Gastroesophageal sphincter (tissue), 3 donors: ENCODE results near the gene THEM4.

Experiments used
- CTCF ChIP-seq, 4 experiments: fragments of 200-600 bp in 2 of 4; fragments of 450-650 bp in 2 of 4; sonication (generic) in 1 of 4; IDR thresholded peaks; one replicate each; pipeline ENCODE4 v1.5.1; 2017 to 2019; ENCODE audit warnings: antibody characterized with exemption in 4 of 4, mild to moderate bottlenecking in 2 of 4, moderate library complexity in 2 of 4
- POLR2A ChIP-seq, 2 donors: fragments of 450-650 bp; IDR thresholded peaks; one replicate each; pipeline ENCODE4 v1.6.1; 2017; ENCODE audit warnings: antibody characterized with exemption in 2 of 2, mild to moderate bottlenecking in 2 of 2, moderate library complexity in 1 of 2
- POLR2AphosphoS5 ChIP-seq: sonication (generic); formaldehyde crosslinking; IDR thresholded peaks from one replicate; pipeline ENCODE4 v1.6.1; 2017; ENCODE audit warnings: antibody characterized with exemption

GRCh38 chr1:151923422-151923821 is 14.1 kb upstream of the THEM4 start:
- TF ChIP-seq CTCF (IDR thresholded peaks at IDR 0.05) (no peak), POLR2A (IDR thresholded peaks at IDR 0.05) (no peak), POLR2AphosphoS5 (no peak)
